H1 (cell line): Measurements from ENCODE around the gene SWI5.

Experiments used
- EGR1 ChIP-seq: IDR thresholded peaks from 2 replicates; pipeline ENCODE4 v1.6.1; 2011; ENCODE audit warnings: low read depth, low read length, borderline replicate concordance
- EZH2 ChIP-seq: fragments of 200-600 bp; sonication (generic); IDR thresholded peaks from 2 replicates; pipeline ENCODE4 v1.7.1; 2012; ENCODE audit warnings: low read depth, mild to moderate bottlenecking, moderate library complexity, low read length, inconsistent platforms; ENCODE audit not compliant: severe bottlenecking
- GABPA ChIP-seq: IDR thresholded peaks from 2 replicates; pipeline ENCODE4 v1.6.1; 2011; ENCODE audit warnings: mild to moderate bottlenecking, low read length, moderate library complexity, borderline replicate concordance; ENCODE audit not compliant: insufficient read depth
- POLR2A ChIP-seq, 2 experiments: IDR thresholded peaks; 1 replicate in 1 of 2; 2 replicates in 1 of 2; pipeline ENCODE4 v1.6.1; 2011; ENCODE audit warnings: low read depth in 2 of 2, low read length in 2 of 2, mild to moderate bottlenecking in 2 of 2; ENCODE audit errors: control extremely low read depth in 1 of 2
- POLR2AphosphoS5 ChIP-seq: IDR thresholded peaks from 2 replicates; pipeline ENCODE4 v1.6.1; 2011; ENCODE audit warnings: low read depth, low read length
- RFX5 ChIP-seq: IDR thresholded peaks from 2 replicates; pipeline ENCODE4 v1.6.1; 2011; ENCODE audit warnings: low read depth, low read length, improper control_type of control experiment, borderline replicate concordance
- RXRA ChIP-seq: IDR thresholded peaks from 2 replicates; pipeline ENCODE4 v1.6.1; 2011; ENCODE audit warnings: low read depth, mild to moderate bottlenecking, low read length, moderate library complexity; ENCODE audit not compliant: insufficient read depth
- SAP30 ChIP-seq: fragments of 300-600 bp; sonication (generic); IDR thresholded peaks from 2 replicates; pipeline ENCODE4 v1.7.1; 2012; ENCODE audit warnings: low read length, moderate library complexity, mild to moderate bottlenecking, inconsistent platforms; ENCODE audit not compliant: insufficient read depth, insufficient replicate concordance
- SUZ12 ChIP-seq: fragments of 200-600 bp; sonication (generic); IDR thresholded peaks from 2 replicates; pipeline ENCODE4 v1.6.1; 2012; ENCODE audit warnings: mild to moderate bottlenecking, inconsistent platforms, low read length, moderate library complexity, mixed read lengths
- USF2 ChIP-seq: IDR thresholded peaks from 2 replicates; pipeline ENCODE4 v1.6.1; 2011; ENCODE audit warnings: low read length, improper control_type of control experiment

- TF ChIP-seq EZH2, result no peak
- no peak for TF ChIP-seq RXRA
- TF ChIP-seq POLR2AphosphoS5, result no peak
- TF ChIP-seq USF2, result no peak
- no peak for TF ChIP-seq SAP30
- no peak for TF ChIP-seq SUZ12
- TF ChIP-seq RFX5, result no peak
- TF ChIP-seq EGR1, result no peak
- no peak for TF ChIP-seq POLR2A (IDR thresholded peaks at IDR 0.05; ENCODE audit: control extremely low read depth in 1 of 2, low read depth in 2 of 2, low read length in 2 of 2)
- no peak for TF ChIP-seq GABPA
Observed at GRCh38 chr9:128296340-128297220, 20.5 kb downstream of the SWI5 start.
